Dedifferentiated amniotic fluid mesenchymal stem cell (primary cell): Measurements from ENCODE around the gene ZNF85.
A peak's percentile ranks its signal among the peaks of the same experiment; 100 is the strongest.
"Not testable (repeated sequence)": the region's sequence is repeated elsewhere in the genome, so short reads cannot be mapped to it uniquely, and the experiment has no call there.

Source experiments
- DNase-seq: peaks from one replicate; pipeline ENCODE4 v3.0.0-alpha.2; 2016; ENCODE audit errors: extremely low spot score

Gene ZNF85

GRCh38 chr19:20923077-20923871, at the start of gene ZNF85:
TSS of gene ZNF85 (plus strand) at chr19:20923251. CDS start at chr19:20923401, 150 bp downstream.
- DNase-seq, result peak; percentile 92

- no peak for DNase-seq
Observed at GRCh38 chr19:20879501-20879900, 43.5 kb upstream of the ZNF85 start.

- DNase-seq, result no peak
Observed at GRCh38 chr19:20912973-20913372, 10.1 kb upstream of the ZNF85 start.

- no peak for DNase-seq
Observed at GRCh38 chr19:20925481-20925880, 2.4 kb downstream of the ZNF85 start.

- no peak for DNase-seq
Observed at GRCh38 chr19:20926796-20927195, 3.7 kb downstream of the ZNF85 start.

GRCh38 chr19:20928371-20928770, 5.3 kb downstream of the ZNF85 start:
- no peak for DNase-seq

- not testable (repeated sequence) for DNase-seq
Observed at GRCh38 chr19:20936322-20936947, 13.4 kb downstream of the ZNF85 start.

GRCh38 chr19:20952561-20953095, 29.6 kb downstream of the ZNF85 start:
- not testable (repeated sequence) for DNase-seq

- DNase-seq, result no peak
Observed at GRCh38 chr19:20964798-20965197, 41.7 kb downstream of the ZNF85 start.

GRCh38 chr19:20968092-20968491, 45.0 kb downstream of the ZNF85 start:
- DNase-seq, result no peak

GRCh38 chr19:20969498-20969897, 46.4 kb downstream of the ZNF85 start:
- no peak for DNase-seq

GRCh38 chr19:20969898-20970297, 46.8 kb downstream of the ZNF85 start:
- no peak for DNase-seq

- DNase-seq, result not testable (repeated sequence)
Observed at GRCh38 chr19:20992788-20993187, 69.7 kb downstream of the ZNF85 start.

GRCh38 chr19:20999731-21000352, 76.8 kb downstream of the ZNF85 start:
- peak; percentile 61 for DNase-seq
